SW 1271 (cell line): ENCODE results near the gene MDH1.
"Not testable (repeated sequence)": the region's sequence is repeated elsewhere in the genome, so short reads cannot be mapped to it uniquely, and the experiment has no call there.

Experiments
- DNase-seq, 2 experiments: peaks; one replicate each; lab custom pipeline; 2025; lab: John Stamatoyannopoulos, UW

MDH1 gene

GRCh38 chr2:63588385-63589147 is at the start of gene MDH1, which contains the start of gene WDPCP:
MDH1 (plus strand) TSS chr2:63588963; CDS start chr2:63589044, 81 bp downstream.
WDPCP (minus strand) TSS chr2:63588477; CDS start chr2:63588271, 206 bp downstream.
- peak; percentile 99 for DNase-seq

- no peak for DNase-seq
These were observed 49.2 kb upstream of the MDH1 start for GRCh38 chr2:63539416-63540162.

DNA sequence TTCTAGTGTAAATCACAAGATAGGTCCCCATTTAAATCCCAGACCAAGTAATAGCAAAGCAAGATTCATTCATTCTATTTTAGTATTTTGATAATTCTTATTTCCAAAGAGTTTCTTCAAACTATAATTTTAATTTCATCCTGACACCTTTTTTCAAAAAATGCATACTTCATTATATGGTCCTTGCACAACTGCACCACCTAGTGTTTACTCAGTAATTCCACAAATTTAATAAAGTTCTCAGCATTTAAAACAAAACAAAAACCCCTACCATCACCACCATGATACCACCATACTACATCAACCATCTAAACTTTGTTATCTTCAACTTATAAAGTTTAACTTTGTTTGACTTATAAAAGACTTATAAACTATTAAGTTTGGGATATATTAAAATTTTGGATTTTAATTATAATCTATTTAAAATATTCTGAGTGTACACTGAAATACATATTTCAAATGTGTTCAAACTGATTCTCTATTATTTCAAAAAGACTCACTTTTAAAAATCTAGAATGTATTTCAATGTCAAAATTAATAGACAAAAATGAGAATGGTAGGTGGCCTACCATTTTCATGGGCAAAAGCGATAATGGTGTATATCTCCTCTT is 44.6 kb upstream of the MDH1 start:
- DNase-seq = peak in 1 of 2 experiments; percentile 24

GRCh38 chr2:63545023-63545422 is 43.7 kb upstream of the MDH1 start:
- no peak for DNase-seq

GRCh38 chr2:63553049-63553448 is 35.7 kb upstream of the MDH1 start:
- DNase-seq = no peak

GRCh38 chr2:63555299-63555698 is 33.5 kb upstream of the MDH1 start:
- DNase-seq = no peak

DNA sequence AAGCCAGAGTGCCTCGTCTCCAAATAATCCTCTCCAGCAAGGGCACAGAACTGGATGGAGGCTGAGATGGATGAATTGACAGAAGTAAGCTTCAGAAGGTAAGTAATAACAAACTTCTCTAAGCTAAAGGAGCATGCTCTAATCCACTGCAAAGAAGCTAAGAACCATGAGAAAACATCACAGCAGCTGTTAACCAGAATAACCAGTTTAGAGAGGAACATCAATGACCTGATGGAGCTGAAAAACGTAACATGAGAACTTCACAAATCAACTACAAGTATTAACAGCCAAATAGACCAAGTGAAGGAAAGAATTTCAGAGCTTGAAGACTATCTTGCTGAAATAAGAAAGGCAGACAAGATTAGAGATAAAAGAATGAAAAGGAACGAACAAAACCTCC is 32.8 kb upstream of the MDH1 start:
- no peak for DNase-seq

- DNase-seq = not testable (repeated sequence)
These were observed 30.9 kb upstream of the MDH1 start for GRCh38 chr2:63557819-63558218.

DNA sequence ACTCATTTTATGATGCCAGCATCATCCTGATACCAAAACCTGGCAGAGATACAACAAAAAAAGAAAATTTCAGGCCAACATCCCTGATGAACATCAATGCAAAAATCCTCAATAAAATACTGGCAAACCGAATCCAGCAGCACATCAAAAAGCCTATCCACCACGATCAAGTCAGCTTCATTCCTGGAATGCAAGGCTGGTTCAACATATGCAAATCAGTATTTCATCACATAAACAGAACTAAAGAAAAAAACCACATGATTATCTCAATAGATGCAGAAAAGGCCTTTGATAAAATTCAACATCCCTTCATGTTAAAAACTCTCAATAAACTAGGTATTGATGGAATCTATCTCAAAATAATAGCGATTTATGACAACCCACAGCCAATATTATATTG is 29.8 kb upstream of the MDH1 start:
- DNase-seq = not testable (repeated sequence)

GRCh38 chr2:63562751-63563150 is 26.0 kb upstream of the MDH1 start:
- no peak for DNase-seq

DNA sequence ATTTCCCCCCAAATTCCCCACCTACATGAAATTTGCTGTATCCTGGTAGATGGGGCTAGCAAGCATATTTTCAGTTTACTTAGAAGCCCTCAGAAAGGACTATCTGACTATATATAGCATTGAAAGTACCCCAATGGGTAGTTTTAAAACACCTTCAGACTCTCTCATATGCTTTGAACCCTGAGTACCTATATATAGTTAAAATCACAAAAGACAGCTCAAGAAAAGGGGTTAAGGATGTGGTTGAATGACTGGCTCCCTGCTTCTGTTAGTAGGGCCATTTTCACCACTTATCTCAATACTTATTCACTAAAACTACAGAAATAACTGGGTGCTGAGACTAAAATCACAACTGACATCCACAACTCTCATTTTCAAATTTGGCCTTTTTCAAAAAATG is 19.0 kb upstream of the MDH1 start:
- no peak for DNase-seq

DNA sequence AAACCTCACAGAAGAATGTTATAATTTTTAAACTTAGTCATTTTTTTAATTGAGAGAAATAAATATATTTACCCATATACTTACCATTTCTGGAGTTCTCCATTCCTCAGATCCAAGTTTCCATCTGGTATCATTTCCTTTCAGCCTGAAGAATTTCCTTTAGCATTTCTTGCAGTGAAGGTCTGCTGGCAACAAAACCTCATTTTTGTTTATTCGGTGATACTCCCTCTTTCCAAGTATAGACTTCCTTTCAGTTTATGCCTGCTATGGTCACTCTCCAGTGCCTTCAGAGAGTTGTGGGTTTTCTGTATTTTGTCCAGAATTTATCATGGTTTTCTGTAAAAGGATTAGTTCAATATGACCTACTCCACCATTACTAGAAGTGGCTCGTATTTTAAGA is 17.5 kb upstream of the MDH1 start:
- no peak for DNase-seq

GRCh38 chr2:63572001-63572400 is 16.8 kb upstream of the MDH1 start:
- DNase-seq = no peak

DNA sequence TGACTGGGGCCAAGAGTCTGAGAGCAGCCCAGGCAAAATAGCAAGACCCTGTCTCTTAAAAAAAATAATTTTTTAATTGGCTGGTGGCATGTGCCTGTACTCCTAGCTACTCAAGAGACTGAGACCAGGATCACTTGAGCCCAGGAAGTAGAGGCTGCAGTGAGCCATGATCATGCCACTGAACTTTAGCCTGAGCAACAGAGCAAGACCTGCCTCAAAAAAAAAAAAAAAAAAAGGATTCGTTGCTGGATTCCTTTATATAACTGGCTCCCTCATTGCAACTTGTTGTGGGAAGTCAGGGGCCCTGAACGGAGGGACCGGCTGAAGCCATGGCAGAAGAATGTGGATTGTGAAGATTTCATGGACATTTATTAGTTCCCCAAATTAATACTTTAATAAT is 15.7 kb upstream of the MDH1 start:
- not testable (repeated sequence) for DNase-seq

- not testable (repeated sequence) for DNase-seq
These were observed 14.9 kb upstream of the MDH1 start for GRCh38 chr2:63573726-63574345.

DNA sequence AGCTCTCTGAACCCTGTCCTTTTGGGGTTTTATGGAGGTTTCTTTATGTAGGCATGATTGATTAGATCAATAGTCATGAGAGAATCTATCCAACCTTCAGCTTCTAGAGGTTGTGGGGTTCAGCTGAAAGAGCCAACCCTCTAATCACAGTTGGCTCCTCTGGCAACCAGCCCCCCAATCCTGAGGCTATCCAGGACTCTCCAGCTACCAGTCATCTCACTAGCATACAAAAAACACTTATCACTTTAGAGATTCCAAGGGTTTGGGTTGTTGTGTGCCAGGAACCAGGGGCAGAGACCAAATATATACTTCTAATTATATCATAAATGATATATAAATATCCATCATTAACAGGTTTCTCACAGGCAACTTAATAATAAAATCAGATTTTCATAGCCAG is 12.2 kb upstream of the MDH1 start:
- DNase-seq = no peak

DNA sequence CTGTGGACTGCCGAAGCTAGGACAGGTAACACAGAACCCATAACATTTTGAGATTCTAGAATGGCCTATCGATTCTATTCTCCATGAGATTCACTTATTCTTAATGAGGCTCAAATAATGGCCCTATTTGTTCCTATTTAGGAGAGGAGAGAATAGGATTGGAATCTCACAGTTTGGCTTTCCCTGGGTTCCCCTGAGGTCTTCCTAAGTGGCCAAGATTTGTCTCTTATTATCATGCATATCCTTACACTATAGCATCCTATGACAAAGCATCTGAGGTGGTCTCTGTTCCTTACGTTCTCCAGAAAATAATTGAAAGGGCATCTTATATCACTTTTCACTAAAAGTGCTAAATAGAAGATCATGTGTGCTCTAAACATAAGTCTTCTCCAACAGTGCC is 10.0 kb upstream of the MDH1 start:
- no peak for DNase-seq

DNA sequence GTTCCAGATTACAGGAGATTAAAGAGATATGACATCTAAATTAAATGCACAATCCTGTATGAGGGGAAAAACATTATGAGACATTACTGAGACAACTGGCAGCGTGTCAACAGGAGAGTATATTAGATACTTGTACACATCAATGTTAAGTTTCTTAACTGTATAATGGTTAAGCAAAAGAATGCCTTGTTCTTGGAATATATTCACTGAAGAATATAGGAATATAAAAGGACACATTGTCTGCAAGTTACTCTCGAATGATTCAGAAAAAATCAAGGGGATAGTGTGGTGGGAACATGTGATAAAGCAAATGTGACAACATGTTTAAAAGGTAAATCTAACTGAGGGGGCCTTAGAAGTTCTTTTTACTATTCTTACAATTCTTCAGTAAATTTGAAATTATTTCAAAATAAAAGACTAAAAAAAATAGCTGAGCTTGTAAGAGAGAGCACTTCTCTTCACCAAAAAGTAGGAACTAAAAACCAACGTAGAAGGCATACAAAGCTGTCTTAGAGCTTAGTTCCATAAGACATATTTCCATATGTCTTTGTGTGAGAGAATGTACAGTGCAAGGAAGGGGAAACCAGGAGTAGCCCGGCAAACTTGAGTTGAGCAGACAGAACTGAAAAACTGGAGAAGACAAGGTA is 8.0 kb upstream of the MDH1 start:
- DNase-seq = no peak

DNA sequence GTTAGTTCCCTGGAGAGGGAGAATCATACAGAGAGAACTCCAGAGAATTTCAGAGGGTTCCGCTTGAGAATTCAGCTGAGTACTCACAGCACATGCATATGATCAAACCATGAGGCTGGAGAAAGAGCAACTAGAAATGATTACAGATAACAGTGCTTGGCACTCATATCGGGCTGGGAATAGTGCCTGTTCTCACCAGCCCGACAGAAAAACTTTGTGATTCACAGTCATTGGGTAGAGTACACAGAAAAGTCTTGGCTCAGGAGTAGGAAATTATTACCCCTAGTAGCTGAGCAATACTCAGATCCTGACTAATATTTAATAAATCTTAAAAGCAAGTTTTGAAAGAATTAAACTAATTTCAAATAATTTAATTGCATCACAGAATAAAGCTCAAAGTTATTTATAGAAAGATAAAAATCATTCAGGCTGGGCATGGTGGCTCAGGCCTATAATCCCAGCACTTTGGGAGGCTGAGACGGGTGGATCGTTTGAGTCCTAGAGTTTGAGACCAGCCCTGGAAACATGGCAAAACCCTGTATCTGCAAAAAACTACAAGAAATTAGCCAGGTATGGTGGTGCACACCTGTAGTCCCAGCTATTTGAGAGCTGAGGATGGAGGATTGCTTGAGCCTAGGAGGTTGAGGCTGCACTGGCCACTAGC is 7.3 kb upstream of the MDH1 start:
- DNase-seq = no peak

GRCh38 chr2:63582873-63583272 is 5.9 kb upstream of the MDH1 start:
- DNase-seq = no peak

DNA sequence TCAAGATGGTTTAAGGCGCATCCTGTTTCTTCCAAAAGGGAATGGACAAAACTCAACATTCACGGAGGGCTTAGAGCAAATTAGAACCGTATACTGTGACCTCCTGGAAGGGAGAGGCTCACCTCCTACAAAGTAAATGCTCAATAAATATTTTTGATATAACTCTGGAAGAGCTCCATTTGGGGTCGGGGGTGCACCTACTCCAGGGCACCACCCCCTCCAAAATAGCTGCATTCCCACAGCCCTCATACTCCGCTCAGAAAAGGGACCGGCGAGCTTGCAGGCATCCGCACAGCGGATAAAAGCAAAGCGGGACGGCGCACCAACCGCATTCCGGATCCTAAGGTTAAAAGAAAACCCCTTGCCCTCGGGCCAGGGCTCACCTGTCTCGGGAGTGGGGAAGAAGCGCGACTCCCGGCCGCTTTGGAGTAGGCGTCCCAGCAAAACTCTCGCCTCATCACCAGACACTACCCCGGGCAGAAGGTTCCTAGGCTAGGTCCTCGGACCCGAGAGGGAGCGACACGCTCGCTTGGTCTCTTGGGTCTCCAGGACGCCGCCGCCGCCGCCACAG is 864 bp upstream of the MDH1 start:
- DNase-seq = no peak
